ENCODE measurements around the gene KLC4.
"Not testable (repeated sequence)": the region's sequence is repeated elsewhere in the genome, so short reads cannot be mapped to it uniquely, and the experiment has no call there.

KLC4 gene

GRCh38 chr6:43070028-43070632 lies 10.7 kb downstream of the KLC4 start:
- DNase-seq (ENCODE audit: low read depth in 2 of 2): no peak

- DNase-seq (ENCODE audit: low read depth in 2 of 2): no peak
Observed at GRCh38 chr6:43074847-43075669, 15.6 kb downstream of the KLC4 start.

- no peak for DNase-seq (ENCODE audit: low read depth in 2 of 2)
Observed at GRCh38 chr6:43075670-43076463, 16.4 kb downstream of the KLC4 start, which contains the start of gene PTK7. Gene PTK7 (plus strand): TSS chr6:43076314. CDS start chr6:43076489, 175 bp downstream.

GRCh38 chr6:43076464-43077332 lies 17.3 kb downstream of the KLC4 start:
- no peak for DNase-seq (ENCODE audit: low read depth in 2 of 2)

- DNase-seq (ENCODE audit: low read depth in 2 of 2): no peak
Observed at GRCh38 chr6:43077333-43077809, 17.9 kb downstream of the KLC4 start.

GRCh38 chr6:43077981-43078511 lies 18.6 kb downstream of the KLC4 start:
- DNase-seq (ENCODE audit: low read depth in 2 of 2): no peak

GRCh38 chr6:43078691-43079090 lies 19.3 kb downstream of the KLC4 start:
- DNase-seq (ENCODE audit: low read depth in 2 of 2): no peak

- no peak for DNase-seq (ENCODE audit: low read depth in 2 of 2)
Observed at GRCh38 chr6:43081043-43081442, 21.6 kb downstream of the KLC4 start.

- DNase-seq (ENCODE audit: low read depth in 2 of 2): not testable (repeated sequence)
Observed at GRCh38 chr6:43081922-43082321, 22.5 kb downstream of the KLC4 start.

GRCh38 chr6:43082806-43083655 lies 23.6 kb downstream of the KLC4 start:
- DNase-seq (ENCODE audit: low read depth in 2 of 2): no peak

GRCh38 chr6:43086022-43086658 lies 26.7 kb downstream of the KLC4 start:
- no peak for DNase-seq (ENCODE audit: low read depth in 2 of 2)

- no peak for DNase-seq (ENCODE audit: low read depth in 2 of 2)
Observed at GRCh38 chr6:43088654-43089056, 29.2 kb downstream of the KLC4 start.

- DNase-seq (ENCODE audit: low read depth in 2 of 2): no peak
Observed at GRCh38 chr6:43089467-43089866, 30.0 kb downstream of the KLC4 start.

GRCh38 chr6:43089874-43090558 lies 30.6 kb downstream of the KLC4 start:
- DNase-seq (ENCODE audit: low read depth in 2 of 2): no peak

- DNase-seq (ENCODE audit: low read depth in 2 of 2): no peak
Observed at GRCh38 chr6:43090559-43090956, 31.1 kb downstream of the KLC4 start.

GRCh38 chr6:43091020-43091419 lies 31.6 kb downstream of the KLC4 start:
- no peak for DNase-seq (ENCODE audit: low read depth in 2 of 2)

- DNase-seq (ENCODE audit: low read depth in 2 of 2): no peak
Observed at GRCh38 chr6:43091436-43091991, 32.1 kb downstream of the KLC4 start.

- DNase-seq (ENCODE audit: low read depth in 2 of 2): no peak
Observed at GRCh38 chr6:43092635-43093034, 33.2 kb downstream of the KLC4 start.

Measured in stimulated activated CD8-positive, alpha-beta memory T cell treated with anti-CD3 and anti-CD28 coated beads, Interleukin-7, amount 100 ng/mL, for 1 hour (primary cell).